HG02981 (cell line): ENCODE data around the gene SLC35G2.
A peak's percentile ranks its signal among the peaks of the same experiment; 100 is the strongest.
"Not testable (repeated sequence)": the region's sequence is repeated elsewhere in the genome, so short reads cannot be mapped to it uniquely, and the experiment has no call there.

Source experiments
- ATAC-seq: cut with Tn5 transposase; IDR thresholded peaks from one replicate; pipeline ENCODE4 v1.9.1; 2021; ENCODE audit warnings: mild to moderate bottlenecking, moderate library complexity; ENCODE audit not compliant: unreplicated experiment

Gene SLC35G2

DNA sequence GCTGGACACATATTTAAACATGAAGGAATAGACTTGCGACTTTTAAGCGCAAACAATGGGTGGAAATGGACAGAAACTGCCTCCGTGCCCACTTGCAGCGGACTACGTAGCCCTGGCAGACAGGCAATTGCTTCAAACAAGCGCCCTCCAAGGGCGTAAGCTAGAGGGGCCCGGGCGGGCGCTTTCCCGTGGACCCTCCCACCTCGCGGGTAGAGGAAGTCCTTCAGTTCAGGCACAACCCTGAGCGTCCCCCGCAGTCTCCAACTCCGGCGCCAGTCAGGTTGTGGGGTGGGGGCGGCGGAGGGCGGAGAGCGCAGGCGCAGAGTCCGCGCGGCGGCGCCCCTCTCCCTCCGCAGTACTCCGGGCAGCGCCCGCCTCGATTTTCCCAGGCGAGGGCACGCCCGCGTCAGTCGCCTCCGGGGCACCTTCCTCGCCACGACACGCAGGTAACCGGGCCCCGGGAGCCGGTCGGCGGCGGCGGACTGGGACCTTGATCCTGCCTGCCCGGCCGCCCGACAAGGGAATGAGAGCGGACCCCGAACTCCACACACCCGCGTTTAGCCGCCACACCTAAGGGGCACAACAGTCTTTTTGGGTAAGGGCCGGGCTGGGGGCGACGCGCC, at the start of gene SLC35G2:
Gene SLC35G2, plus strand, starts transcription at position 358 of the 623 bp plus-strand sequence. CDS start 35,335 bp downstream, outside the sequence.
- ATAC-seq = no peak

DNA sequence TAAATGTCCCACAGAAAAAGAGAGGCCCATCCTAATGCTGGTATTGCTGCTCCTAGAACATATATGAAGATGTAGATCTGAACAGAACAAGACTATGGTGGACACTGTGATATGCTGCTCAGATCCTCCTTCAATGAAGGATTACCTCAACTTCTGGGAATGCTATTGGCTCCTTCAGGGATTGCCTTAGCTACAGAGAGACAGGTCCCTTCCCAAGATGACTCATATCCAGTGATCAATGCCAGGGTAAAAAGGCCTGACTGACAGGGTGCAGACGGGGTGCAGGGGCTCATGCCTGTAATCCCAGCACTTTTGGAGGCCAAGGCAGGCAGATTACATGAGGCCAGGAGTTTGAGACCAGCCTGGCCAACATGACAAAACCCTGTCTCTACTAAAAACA, 46.2 kb upstream of the SLC35G2 start:
- no peak for ATAC-seq

DNA sequence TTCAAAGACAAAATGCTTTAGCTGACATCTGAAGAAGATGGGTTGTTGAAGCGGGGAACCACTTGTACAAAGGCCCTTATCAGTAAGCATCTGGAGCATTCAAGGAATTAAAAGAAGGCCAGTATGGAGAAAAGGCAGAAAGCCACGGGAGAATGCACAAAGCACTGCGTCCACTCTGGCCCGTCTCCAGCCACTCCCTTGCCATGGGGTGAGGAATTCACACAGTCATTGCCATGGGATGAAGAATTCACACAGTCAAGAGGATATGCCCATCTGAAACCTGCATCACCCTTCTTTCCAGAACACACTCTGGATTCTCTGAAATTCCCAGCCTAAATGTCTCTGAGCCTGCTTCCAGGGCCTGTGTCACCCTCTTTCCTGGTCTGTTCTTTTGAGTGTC, 40.1 kb upstream of the SLC35G2 start:
- ATAC-seq = no peak

DNA sequence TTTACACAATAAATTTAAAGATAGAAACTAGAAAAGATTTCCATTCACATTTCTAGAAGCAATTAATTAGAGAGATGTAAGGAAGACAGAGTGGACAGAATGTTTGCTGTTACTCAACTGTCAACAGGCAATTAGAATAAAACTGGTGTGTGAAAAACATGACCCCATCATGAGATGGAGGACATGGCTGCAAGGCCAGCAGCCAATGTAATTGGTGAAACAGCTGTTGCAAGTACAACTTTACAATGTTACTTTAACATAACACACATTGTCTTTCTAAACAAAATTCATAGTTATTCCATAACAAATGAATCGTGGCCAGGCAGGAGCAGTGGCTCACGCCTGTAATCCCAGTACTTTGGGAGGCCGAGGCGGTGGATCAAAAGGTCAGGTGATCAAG, 38.2 kb upstream of the SLC35G2 start:
- ATAC-seq = no peak

DNA sequence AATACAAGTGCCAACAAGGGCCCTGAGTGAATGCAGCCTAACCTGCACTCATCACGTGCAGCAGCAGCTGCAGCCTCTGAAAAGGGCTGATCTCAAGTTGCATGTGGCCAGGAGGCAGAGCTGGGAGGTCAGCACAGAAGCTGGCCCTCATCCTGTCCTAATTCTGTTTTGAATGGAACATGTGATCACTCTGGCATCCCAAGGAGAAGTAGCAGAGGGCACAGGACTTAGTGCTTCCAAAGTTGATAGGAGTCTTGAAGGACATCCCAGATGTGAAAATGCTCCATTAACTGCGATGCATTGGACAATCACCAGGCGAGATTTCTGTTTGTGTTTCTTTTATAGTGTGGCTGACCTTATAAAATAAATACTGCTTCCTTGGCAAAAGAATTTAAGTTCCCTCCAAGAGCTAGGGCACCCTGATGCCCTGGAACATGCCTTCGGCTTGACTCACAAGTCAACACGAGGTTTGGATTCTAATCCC, 35.2 kb upstream of the SLC35G2 start:
- no peak for ATAC-seq

DNA sequence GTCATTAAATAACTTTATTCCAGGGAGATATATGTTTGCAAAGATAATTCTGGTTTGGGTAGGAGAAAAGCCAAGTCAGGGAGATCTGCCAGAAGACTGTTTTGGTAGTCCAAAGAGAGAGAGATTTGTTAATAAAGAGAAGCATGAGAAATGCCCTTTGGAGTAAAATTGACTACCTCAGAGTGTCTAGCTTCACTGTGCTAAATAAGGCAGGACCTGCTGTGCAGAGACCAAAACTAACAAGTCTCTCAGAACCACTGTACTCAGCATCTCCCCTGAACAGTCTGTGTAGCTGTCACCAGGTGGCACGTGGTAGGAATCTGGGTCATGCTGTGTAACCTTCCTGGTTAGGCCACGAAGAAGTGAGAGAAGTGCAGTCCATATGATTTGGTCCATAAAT, 31.6 kb upstream of the SLC35G2 start:
- ATAC-seq = peak; percentile 60

DNA sequence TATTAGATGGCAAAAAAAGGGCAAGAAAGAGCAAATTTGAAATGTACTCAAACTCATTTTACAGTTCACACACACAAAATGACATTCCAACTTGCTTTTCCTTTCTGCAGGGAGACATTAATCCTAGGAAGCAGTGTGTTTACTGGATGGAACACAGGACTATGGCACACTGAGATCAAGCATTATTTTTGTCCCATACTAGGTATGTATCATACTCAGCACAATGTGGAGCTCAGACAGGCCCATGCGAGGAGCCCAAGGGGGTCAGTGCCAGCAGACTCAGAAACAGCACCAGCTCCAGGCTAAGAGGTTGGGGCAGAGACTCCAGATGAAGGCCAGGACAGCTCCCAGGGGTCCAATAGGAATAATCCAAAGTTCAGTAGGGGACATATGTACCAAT, 30.8 kb upstream of the SLC35G2 start:
- no peak for ATAC-seq

DNA sequence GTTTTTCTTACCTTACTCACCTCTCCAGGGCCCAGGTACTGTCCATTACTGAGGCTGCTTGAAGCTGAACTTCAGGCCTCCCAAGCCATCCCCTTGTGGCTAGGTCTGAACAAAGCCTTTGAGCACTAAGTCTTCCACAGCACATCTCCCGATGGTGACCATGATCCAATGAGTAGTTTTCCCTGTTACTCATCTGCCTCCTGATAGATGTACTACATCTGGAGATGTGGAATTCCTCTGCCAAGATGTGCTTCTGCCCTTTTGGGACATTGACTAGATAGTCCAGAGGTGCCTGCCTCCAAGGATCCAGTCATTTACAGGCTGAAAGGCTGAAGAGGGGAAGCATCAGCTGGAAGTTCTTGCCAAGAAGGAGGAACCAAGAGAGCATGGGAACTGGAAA, 28.9 kb upstream of the SLC35G2 start:
- no peak for ATAC-seq

DNA sequence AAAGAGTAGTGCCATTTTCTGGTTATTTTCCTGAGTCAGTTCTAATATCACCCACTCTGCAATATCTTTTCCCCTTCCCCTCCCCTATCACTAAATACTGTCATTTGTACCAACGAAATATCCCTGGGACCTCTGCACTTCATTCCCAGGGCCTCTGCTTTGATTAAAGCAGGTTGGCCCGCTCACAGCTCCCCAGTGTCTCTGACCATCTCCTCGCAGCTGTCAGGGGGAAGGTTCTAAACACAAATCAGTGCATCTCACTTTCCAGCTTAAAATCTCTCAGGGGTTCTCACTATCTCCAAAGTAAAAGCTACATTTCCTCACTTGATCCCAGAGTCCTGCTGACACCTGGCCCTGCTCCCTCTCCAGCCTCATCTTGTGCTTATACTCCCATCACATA, 28.1 kb upstream of the SLC35G2 start:
- ATAC-seq = no peak

DNA sequence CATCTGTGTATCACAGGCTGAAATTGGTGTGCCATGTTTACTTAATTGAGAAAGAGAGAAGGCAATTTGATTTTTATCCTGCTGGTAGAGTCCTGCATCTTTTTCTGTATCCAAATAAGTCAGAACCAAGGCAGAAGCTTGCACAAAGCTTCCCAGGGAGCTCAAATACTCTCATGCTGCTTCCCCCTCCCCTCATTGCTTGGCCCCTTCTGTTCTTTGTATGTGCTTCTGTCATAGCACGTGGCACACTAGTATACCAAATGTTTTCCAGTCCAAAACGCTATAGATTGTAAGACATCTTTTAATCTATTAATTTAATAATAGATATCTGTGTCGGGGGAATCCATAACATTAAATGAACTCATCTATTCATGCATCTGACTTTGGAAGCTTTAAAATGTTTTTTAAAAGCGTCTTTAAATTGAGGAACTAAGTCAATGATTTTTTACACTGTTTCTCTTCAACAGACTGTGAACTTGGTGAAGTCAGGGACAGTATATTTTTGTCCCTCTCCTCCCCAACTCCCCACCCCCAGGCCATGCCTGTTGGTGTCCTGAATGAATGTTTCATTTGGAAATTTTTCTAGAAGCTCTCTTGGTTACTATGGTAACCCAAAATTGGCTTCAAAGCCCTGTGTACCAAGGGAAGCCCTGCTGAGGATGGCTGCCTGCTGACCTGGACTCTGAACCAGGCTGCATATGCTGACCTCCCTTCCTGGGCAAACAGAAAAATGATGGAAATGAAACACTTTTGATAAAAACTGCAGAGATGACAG, 26.2 kb upstream of the SLC35G2 start:
- ATAC-seq = no peak

DNA sequence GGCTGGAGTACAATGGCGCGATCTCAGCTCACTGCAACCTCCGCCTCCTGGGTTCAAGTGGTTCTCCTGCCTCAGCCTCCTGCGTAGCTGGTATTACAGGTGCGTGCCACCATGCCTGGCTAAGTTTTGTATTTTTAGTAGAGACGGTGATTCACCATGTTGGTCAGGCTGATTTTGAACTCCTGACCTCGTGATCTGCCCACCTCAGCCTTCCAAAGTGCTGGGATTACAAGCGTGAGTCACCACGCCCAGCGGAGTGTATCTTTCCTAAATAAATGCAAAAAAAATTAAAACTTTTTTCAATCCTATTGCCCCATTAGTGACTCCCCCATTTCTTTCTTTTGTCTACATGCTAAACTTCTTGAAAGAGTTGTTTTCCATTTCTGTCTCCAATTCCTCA, 17.8 kb upstream of the SLC35G2 start:
- not testable (repeated sequence) for ATAC-seq

DNA sequence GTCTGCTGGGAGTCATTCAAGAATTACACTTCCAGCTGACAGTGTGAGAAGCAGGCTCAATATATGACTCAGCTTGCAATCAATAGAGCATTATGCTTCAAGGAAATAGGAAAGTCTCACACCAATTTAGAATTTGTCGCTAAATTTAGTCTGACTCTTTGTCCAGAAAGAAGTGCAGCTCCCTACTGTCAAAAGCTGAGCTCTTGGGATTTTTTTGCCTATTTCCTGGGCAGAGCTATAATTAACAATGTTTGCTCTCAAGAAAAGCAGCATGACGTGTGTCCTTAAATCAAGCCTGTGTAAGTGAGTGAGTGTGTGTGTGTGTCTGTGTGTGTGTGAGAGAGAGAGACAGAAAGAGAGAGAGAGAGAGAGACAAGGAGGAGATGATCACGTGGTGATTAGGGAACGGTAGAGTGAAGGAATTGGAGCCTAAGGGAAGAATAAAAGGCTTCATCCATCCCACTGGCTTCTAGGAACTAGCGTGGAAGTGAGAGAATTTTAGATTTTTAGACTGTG, 16.4 kb upstream of the SLC35G2 start:
- ATAC-seq = no peak

DNA sequence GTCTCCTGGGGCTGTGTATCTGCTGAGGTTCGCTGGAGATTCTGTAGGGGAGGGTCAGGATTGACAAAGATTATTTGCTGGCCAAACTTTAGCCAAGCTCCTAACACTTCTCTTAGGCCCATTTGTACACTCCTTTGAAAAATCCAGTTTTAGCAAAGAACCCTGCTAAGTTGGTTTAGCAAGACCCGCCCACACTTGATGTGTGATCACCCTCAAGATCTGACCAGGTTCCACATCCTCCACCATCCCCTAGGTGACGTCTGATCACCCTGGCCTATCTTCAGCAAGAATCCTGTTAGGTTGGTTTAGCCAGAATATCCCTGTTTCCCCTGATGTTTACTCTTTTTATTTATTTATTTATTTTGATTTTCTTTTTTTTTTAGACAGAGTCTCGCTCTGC, 14.8 kb upstream of the SLC35G2 start:
- ATAC-seq = no peak

DNA sequence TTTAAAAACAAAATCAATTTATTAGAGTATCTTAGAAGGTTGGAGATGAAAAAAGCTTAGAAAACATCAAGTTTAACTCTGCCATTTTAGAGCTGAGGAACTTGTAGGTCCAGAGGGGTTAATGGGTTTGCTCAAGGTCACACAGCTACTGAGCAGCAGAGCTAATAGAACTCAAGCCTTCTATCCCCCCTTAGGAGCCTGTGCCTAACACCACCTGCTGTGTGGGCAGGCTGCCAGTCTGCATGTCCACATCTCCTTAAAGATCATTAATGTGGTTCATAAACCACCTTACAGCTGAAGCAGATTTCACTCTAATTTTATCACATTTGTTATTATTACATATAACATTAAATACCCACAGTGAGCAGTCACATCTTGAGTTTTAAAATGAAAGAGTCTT, 14.1 kb upstream of the SLC35G2 start:
- no peak for ATAC-seq

DNA sequence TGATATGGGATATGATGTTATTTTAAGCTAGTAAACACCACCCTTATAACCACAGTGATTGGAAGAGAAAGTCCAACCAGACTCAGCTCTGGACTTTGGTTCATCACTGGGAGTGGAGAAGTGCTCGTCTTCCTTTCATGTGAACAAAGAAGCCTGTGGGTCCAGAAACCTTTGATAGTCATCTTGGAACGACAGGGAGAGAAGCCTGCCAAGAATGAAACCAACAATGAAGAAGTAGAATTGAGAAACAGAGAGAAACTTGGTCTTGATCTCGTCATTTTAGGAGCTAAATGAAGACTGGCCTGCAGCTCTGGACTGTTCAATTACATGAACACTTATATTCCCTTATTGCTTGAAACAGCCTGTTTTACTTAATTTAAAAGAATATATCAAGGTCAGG, 13.1 kb upstream of the SLC35G2 start:
- ATAC-seq = no peak

DNA sequence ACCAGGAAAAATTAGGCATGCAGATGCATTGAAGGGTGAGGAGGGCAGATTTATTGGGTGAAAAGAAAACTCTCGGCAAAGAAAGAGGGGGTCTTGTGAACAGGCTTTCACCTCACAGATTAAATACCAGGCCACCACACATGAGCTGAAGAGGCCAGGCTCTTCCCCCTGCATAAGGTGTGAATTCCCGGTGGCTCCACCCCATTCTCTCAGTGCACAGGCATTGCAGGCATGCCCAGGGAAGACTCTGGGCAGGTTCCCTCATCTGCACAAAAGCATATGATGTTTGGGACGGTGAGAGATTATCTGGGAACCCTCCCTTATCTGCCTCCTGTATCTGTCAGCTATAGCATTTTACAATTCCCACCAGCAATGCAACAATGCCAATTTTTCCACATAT, 7.2 kb upstream of the SLC35G2 start:
- ATAC-seq = no peak

DNA sequence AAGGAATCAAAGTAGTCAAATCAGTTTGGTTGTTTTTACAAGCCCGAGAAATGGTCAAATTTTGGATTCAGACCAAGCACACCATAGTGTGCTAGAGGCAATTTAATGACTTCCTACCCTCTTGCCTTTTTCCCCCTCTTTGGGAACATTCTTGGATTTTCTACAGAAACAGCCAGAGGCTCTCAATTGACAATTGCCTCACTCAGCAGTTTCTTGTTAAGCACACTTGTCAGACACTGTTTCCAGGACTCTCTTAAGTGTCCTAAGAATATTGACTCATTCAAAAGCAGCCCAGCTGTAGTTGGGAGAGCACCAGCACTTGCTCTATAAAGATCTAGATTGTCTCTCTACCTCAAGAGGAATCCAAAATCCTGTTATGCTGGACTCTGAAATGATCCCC, 1.5 kb upstream of the SLC35G2 start:
- no peak for ATAC-seq

DNA sequence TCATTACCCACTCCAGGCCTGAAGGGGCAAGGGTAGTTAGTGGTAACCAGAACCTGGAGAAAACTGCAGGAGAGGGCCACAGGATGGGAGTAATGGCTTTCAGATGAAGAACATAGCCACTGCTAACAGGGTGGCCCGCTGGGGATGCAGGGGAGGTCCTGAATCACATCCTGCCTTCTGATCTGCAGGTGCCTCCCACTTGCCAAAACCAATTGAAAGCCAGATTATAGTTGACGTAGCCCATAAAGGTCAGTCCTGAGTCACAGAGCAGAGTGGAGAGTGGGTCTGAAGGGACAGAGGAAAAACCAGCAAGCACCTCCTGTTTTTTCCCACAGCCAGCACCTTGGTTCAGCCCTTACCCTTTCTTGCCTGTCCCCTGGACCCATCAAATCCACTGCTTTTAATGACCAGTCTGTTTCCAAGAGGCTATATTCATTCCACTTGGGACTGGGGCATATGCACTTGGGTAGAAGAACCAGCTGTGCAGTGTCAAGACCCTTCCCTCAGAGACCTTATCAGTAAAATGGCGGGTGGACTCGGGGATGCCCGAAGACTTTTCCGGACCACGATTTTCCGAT, 646 bp upstream of the SLC35G2 start:
- ATAC-seq = no peak

DNA sequence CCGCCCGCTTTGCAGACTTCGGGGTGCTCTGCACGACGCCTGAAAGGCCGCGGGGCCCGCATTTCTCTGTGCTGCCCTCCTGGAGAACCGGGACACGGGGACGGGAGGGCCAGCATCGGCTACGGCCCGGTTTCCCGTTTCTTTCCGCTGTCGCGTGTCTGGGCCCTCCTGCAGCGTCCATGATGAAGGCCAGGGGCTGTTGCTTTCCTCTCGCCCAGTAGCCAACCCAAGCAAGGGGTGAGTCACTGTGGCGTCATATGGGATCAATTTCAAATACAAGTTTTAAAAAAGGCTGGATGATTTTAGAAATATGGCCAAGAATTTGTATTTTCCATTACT, 435 bp downstream of the SLC35G2 start:
- ATAC-seq = no peak

DNA sequence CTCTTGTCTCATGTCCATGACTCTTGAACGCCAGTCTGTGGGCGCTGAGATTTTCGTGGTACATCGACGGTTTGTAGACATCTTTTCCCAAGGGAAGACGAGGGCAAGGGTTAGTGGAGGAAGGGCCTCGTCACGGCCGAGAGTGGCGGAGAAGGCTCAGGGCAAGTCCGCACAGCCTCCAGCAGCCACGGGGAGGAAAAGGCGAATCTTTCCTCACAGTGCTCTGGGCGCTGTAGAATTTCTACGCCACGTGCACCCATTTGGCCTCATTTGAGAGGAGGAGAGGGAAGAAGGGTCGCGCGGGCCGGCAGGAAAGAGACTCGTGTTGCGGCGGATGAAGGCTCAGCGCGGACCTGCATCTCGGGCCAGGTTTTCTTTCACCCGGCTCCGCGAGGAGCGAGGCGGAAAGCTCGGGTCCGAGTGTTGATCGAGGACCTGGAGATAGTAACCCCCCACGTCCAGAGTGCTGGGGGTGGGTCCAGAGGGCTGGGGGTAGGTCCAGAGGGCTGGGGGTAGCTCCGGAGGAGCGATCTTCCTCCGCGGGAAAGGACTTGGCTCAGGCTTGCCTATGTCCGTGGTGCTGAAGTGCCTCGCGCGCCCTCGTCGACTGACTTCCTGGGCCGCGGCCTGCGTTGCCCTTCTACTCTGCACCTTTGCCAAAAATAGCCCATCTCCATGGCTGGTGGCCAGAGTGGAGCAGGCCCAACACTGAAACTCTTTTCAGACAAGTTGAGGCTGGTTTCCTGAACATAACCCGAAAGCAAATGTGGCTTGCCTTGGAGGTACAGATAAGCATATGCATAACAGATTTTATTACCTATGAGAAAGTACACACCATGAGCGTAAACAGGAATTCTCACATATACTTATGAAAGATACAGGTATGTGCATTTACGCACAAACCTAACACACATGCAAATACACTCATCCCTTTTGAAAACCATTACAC, 1.1 kb downstream of the SLC35G2 start:
- ATAC-seq = no peak

DNA sequence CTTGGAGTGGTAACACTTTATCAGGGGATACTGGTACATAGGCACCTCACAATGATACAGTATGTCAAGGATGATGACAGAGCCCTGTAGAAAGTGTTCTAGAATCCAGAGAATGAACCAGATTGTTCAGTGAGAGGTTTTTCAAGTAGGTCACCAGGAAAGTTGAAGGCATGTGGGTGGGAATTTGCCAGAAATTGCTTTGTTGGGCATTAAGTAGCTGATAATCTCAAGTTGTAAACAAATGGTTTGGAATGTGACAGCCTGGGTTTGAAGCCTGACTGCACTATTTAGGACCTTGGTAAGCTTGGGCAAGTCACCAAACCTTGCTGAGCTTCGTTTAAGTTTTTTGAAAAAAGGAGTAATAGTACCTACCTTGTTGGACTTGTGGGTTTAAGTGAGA, 12.5 kb downstream of the SLC35G2 start:
- ATAC-seq = no peak
